GM23338 (cell line): ENCODE measurements around the gene SAMD13. TPM values are rescaled to one million over a fixed set of nuclear protein-coding genes. Genes with fewer than 3 reads are reported as not detected.

Source experiments
- ATAC-seq: fragments of 200-7000 bp; cut with Tn5 transposase; 3 replicates; pipeline ENCODE4 v1.9.1; 2020
- DNase-seq: peaks from one replicate; pipeline ENCODE4 v3.0.0-alpha.2; 2015; ENCODE audit warnings: low spot score
- H2AFZ ChIP-seq: fragments of 200-600 bp; sonication (generic); 2 replicates; pipeline ENCODE4 v1.8.0; 2016; ENCODE audit warnings: antibody characterized with exemption, mild to moderate bottlenecking, moderate library complexity
- H3F3A ChIP-seq: fragments of 200-600 bp; sonication (generic); replicated peaks from 2 replicates; pipeline ENCODE4 v1.8.0; 2017; ENCODE audit warnings: antibody characterized with exemption, mixed run types, low read depth
- H3K27ac ChIP-seq: fragments of 200-600 bp; sonication (generic); 2 replicates; pipeline ENCODE4 v1.6.1; 2016; ENCODE audit warnings: low read depth
- H3K27me3 ChIP-seq: fragments of 200-600 bp; sonication (generic); 2 replicates; pipeline ENCODE4 v1.8.0; 2016; ENCODE audit warnings: mild to moderate bottlenecking, mixed run types, moderate library complexity; ENCODE audit not compliant: insufficient read depth
- H3K36me3 ChIP-seq: fragments of 200-600 bp; sonication (generic); 2 replicates; pipeline ENCODE4 v1.8.0; 2016; ENCODE audit warnings: mild to moderate bottlenecking; ENCODE audit not compliant: insufficient read depth
- H3K4me1 ChIP-seq: fragments of 200-600 bp; sonication (generic); 2 replicates; pipeline ENCODE4 v1.8.0; 2016; ENCODE audit warnings: mild to moderate bottlenecking, moderate library complexity; ENCODE audit not compliant: insufficient read depth
- H3K4me2 ChIP-seq: fragments of 200-600 bp; sonication (generic); 2 replicates; pipeline ENCODE4 v1.7.1; 2017; ENCODE audit warnings: mixed run types
- H3K4me3 ChIP-seq: fragments of 200-600 bp; sonication (generic); 2 replicates; pipeline ENCODE4 v1.6.1; 2016; ENCODE audit warnings: mixed run types
- H3K79me2 ChIP-seq: fragments of 200-600 bp; sonication (generic); replicated peaks from 2 replicates; pipeline ENCODE4 v1.8.0; 2017; ENCODE audit warnings: mild to moderate bottlenecking; ENCODE audit not compliant: insufficient read depth
- H3K9me2 ChIP-seq: fragments of 200-600 bp; sonication (generic); 2 replicates; pipeline ENCODE4 v1.8.0; 2017; ENCODE audit not compliant: insufficient read depth
- H4K20me1 ChIP-seq: fragments of 200-600 bp; sonication (generic); replicated peaks from 2 replicates; pipeline ENCODE4 v1.8.0; 2017; ENCODE audit warnings: mild to moderate bottlenecking; ENCODE audit not compliant: insufficient read depth
- H3K27ac Mint-ChIP-seq: 2 replicates; pipeline ENCODE4 v1.8.0; 2020; ENCODE audit warnings: inconsistent platforms, mild to moderate bottlenecking, moderate library complexity, mixed read lengths
- H3K27me3 Mint-ChIP-seq: 3 replicates; pipeline ENCODE4 v1.8.0; 2022; ENCODE audit warnings: low read depth, mild to moderate bottlenecking, moderate library complexity, mixed read lengths, inconsistent platforms; ENCODE audit not compliant: insufficient read depth, poor library complexity
- H3K36me3 Mint-ChIP-seq: 3 replicates; pipeline ENCODE4 v1.8.0; 2021; ENCODE audit warnings: low read depth, mild to moderate bottlenecking, inconsistent platforms, moderate library complexity, mixed read lengths
- H3K4me1 Mint-ChIP-seq: 3 replicates; pipeline ENCODE4 v1.8.0; 2020; ENCODE audit warnings: mild to moderate bottlenecking, inconsistent platforms, mixed read lengths
- H3K4me3 Mint-ChIP-seq: 3 replicates; pipeline ENCODE4 v1.8.0; 2021; ENCODE audit warnings: moderate library complexity, mild to moderate bottlenecking, inconsistent platforms, mixed read lengths
- H3K9me3 Mint-ChIP-seq: 3 replicates; pipeline ENCODE4 v1.8.0; 2020; ENCODE audit warnings: moderate library complexity, mild to moderate bottlenecking, inconsistent platforms, mixed read lengths
- CREB1 ChIP-seq: fragments of 250-450 bp; sonication (Bioruptor Pico); IDR thresholded peaks from 2 replicates; pipeline ENCODE4 v1.5.0; 2020; ENCODE audit warnings: low read depth, mild to moderate bottlenecking, moderate library complexity
- EZH2 ChIP-seq: fragments of 200-600 bp; sonication (generic); IDR thresholded peaks from one replicate; pipeline ENCODE4 v1.8.0; 2017; ENCODE audit warnings: antibody characterized with exemption, mild to moderate bottlenecking, low read depth; ENCODE audit not compliant: unreplicated experiment
- EZH2phosphoT487 ChIP-seq: fragments of 200-600 bp; sonication (generic); IDR thresholded peaks from one replicate; pipeline ENCODE4 v1.8.1; 2018; ENCODE audit warnings: antibody characterized with exemption; ENCODE audit not compliant: unreplicated experiment
- JUNB ChIP-seq: IDR thresholded peaks from one replicate; pipeline ENCODE4 v1.6.1; 2016; ENCODE audit warnings: antibody characterized with exemption; ENCODE audit not compliant: unreplicated experiment
- NANOG ChIP-seq: IDR thresholded peaks from 2 replicates; pipeline ENCODE4 v1.6.1; 2016; ENCODE audit warnings: antibody characterized with exemption, borderline replicate concordance
- POLR2AphosphoS5 ChIP-seq: IDR thresholded peaks from 2 replicates; pipeline ENCODE4 v1.6.1; 2016; ENCODE audit warnings: antibody characterized with exemption, low read depth
- STAT1 ChIP-seq: IDR thresholded peaks from one replicate; pipeline ENCODE4 v1.6.1; 2016; ENCODE audit warnings: antibody characterized with exemption; ENCODE audit not compliant: unreplicated experiment
- ZNF114 ChIP-seq: fragments of 250-450 bp; sonication (Bioruptor Pico); IDR thresholded peaks from 2 replicates; pipeline ENCODE4 v1.5.0; 2020; ENCODE audit warnings: mild to moderate bottlenecking, moderate library complexity
- ZNF331 ChIP-seq: fragments of 250-450 bp; sonication (Bioruptor Pico); IDR thresholded peaks from 2 replicates; pipeline ENCODE4 v1.5.0; 2020; ENCODE audit warnings: low read depth, mild to moderate bottlenecking, moderate library complexity
- polyA plus RNA-seq: library from polyadenylated mRNA; unstranded; fragments of >200 nt; fragmentation: Nextera tagmentation; extraction: Ambion mirVana; gene quantifications from 2 replicates; pipeline ENCODE4 v1.2.1, GENCODE V29; 2016
- total RNA-seq: library from RNA; depleted of rRNA; stranded (reverse); fragments of >200 nt; shearing (Covaris generic); gene quantifications from 2 replicates; pipeline ENCODE4 v1.2.3, GENCODE V29; 2014
- TF ChIP-seq, protein P1 (sequence below): IDR thresholded peaks from one replicate; pipeline ENCODE4 v1.6.1; 2018; ENCODE audit warnings: antibody characterized with exemption; ENCODE audit not compliant: unreplicated experiment
- TF ChIP-seq, protein P2 (sequence below), 2 experiments: fragments of 200-600 bp in 1 of 2; sonication (generic) in 1 of 2; conservative IDR thresholded peaks; 2 replicates each; pipeline versions ENCODE4 v1.5.1 to v1.6.1; 2016 to 2017; ENCODE audit warnings: antibody characterized with exemption in 2 of 2, low read depth in 2 of 2, mild to moderate bottlenecking in 2 of 2, moderate library complexity in 1 of 2
- TF ChIP-seq, protein P3 (sequence below): fragments of 250-450 bp; sonication (Bioruptor Pico); IDR thresholded peaks from 2 replicates; pipeline ENCODE4 v1.5.0; 2020; ENCODE audit warnings: mild to moderate bottlenecking, moderate library complexity
- TF ChIP-seq, protein P4 (sequence below): IDR thresholded peaks from 2 replicates; pipeline ENCODE4 v1.6.1; 2016; ENCODE audit warnings: antibody characterized with exemption

The SAMD13 gene
- total and polyA plus RNA-seq, 2 experiments from 2014 or later = 2.5 to 3.6 TPM

DNA sequence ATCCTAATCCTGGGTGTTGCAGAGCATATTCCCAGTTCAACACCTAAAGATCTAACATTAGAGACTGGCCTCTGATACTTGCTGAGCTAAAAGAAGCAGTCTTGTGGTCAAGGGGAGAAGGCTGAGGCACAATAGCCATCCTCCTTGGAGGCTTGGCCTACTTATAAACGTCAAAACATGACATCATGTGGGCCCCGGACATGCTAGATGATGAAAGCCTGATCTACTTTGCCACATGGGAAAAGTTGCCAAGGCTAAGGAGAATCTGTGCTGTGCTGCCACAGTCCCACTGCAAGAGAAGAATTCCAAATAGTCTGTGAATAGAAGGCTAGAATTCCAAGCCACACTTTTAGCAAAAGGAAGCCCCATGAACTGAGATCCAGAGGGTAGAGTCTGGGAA lies 43.9 kb upstream of the SAMD13 start:
- Mint-ChIP-seq H3K4me3 (no peak overlapping the region), H3K27me3 (no peaks in the 10 kb centered on the region), H3K27ac (no peak overlapping the region), H3K9me3 (no peaks in the 10 kb centered on the region), H3K4me1 (peaks cover 12% of the 10 kb centered on the region), H3K36me3 (no peaks in the 10 kb centered on the region)
- Histone ChIP-seq H4K20me1 (no peaks in the 10 kb centered on the region; the same call in 1 of the 2 replicates), H3K4me2 (no peak overlapping the region), H3K4me3 (no peak overlapping the region), H3K36me3 (no peaks in the 10 kb centered on the region), H3K79me2 (no peaks in the 10 kb centered on the region), H3K27ac (no peak overlapping the region), H3K9me2 (peaks cover 8% of the 10 kb centered on the region), H3F3A (no peaks in the 10 kb centered on the region), H2AFZ (no peak overlapping the region), H3K27me3 (no peaks in the 10 kb centered on the region), H3K4me1 (peaks cover 8% of the 10 kb centered on the region; the same call in 1 of the 2 replicates)
- ATAC-seq = no peak
- no peak for DNase-seq
- TF ChIP-seq, protein P1, sequence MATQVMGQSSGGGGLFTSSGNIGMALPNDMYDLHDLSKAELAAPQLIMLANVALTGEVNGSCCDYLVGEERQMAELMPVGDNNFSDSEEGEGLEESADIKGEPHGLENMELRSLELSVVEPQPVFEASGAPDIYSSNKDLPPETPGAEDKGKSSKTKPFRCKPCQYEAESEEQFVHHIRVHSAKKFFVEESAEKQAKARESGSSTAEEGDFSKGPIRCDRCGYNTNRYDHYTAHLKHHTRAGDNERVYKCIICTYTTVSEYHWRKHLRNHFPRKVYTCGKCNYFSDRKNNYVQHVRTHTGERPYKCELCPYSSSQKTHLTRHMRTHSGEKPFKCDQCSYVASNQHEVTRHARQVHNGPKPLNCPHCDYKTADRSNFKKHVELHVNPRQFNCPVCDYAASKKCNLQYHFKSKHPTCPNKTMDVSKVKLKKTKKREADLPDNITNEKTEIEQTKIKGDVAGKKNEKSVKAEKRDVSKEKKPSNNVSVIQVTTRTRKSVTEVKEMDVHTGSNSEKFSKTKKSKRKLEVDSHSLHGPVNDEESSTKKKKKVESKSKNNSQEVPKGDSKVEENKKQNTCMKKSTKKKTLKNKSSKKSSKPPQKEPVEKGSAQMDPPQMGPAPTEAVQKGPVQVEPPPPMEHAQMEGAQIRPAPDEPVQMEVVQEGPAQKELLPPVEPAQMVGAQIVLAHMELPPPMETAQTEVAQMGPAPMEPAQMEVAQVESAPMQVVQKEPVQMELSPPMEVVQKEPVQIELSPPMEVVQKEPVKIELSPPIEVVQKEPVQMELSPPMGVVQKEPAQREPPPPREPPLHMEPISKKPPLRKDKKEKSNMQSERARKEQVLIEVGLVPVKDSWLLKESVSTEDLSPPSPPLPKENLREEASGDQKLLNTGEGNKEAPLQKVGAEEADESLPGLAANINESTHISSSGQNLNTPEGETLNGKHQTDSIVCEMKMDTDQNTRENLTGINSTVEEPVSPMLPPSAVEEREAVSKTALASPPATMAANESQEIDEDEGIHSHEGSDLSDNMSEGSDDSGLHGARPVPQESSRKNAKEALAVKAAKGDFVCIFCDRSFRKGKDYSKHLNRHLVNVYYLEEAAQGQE = no peak
- TF ChIP-seq, protein P2, sequence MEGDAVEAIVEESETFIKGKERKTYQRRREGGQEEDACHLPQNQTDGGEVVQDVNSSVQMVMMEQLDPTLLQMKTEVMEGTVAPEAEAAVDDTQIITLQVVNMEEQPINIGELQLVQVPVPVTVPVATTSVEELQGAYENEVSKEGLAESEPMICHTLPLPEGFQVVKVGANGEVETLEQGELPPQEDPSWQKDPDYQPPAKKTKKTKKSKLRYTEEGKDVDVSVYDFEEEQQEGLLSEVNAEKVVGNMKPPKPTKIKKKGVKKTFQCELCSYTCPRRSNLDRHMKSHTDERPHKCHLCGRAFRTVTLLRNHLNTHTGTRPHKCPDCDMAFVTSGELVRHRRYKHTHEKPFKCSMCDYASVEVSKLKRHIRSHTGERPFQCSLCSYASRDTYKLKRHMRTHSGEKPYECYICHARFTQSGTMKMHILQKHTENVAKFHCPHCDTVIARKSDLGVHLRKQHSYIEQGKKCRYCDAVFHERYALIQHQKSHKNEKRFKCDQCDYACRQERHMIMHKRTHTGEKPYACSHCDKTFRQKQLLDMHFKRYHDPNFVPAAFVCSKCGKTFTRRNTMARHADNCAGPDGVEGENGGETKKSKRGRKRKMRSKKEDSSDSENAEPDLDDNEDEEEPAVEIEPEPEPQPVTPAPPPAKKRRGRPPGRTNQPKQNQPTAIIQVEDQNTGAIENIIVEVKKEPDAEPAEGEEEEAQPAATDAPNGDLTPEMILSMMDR (conservative IDR thresholded peaks at IDR 0.05; ENCODE audit: low read depth in 2 of 2) = no peak
- TF ChIP-seq ZNF114 (CRISPR knock-in tag) = no peak
- no peak for TF ChIP-seq ZNF331 (CRISPR knock-in tag)
- TF ChIP-seq EZH2 = no peak
- no peak for TF ChIP-seq POLR2AphosphoS5
- no peak for TF ChIP-seq EZH2phosphoT487
- TF ChIP-seq, protein P3, sequence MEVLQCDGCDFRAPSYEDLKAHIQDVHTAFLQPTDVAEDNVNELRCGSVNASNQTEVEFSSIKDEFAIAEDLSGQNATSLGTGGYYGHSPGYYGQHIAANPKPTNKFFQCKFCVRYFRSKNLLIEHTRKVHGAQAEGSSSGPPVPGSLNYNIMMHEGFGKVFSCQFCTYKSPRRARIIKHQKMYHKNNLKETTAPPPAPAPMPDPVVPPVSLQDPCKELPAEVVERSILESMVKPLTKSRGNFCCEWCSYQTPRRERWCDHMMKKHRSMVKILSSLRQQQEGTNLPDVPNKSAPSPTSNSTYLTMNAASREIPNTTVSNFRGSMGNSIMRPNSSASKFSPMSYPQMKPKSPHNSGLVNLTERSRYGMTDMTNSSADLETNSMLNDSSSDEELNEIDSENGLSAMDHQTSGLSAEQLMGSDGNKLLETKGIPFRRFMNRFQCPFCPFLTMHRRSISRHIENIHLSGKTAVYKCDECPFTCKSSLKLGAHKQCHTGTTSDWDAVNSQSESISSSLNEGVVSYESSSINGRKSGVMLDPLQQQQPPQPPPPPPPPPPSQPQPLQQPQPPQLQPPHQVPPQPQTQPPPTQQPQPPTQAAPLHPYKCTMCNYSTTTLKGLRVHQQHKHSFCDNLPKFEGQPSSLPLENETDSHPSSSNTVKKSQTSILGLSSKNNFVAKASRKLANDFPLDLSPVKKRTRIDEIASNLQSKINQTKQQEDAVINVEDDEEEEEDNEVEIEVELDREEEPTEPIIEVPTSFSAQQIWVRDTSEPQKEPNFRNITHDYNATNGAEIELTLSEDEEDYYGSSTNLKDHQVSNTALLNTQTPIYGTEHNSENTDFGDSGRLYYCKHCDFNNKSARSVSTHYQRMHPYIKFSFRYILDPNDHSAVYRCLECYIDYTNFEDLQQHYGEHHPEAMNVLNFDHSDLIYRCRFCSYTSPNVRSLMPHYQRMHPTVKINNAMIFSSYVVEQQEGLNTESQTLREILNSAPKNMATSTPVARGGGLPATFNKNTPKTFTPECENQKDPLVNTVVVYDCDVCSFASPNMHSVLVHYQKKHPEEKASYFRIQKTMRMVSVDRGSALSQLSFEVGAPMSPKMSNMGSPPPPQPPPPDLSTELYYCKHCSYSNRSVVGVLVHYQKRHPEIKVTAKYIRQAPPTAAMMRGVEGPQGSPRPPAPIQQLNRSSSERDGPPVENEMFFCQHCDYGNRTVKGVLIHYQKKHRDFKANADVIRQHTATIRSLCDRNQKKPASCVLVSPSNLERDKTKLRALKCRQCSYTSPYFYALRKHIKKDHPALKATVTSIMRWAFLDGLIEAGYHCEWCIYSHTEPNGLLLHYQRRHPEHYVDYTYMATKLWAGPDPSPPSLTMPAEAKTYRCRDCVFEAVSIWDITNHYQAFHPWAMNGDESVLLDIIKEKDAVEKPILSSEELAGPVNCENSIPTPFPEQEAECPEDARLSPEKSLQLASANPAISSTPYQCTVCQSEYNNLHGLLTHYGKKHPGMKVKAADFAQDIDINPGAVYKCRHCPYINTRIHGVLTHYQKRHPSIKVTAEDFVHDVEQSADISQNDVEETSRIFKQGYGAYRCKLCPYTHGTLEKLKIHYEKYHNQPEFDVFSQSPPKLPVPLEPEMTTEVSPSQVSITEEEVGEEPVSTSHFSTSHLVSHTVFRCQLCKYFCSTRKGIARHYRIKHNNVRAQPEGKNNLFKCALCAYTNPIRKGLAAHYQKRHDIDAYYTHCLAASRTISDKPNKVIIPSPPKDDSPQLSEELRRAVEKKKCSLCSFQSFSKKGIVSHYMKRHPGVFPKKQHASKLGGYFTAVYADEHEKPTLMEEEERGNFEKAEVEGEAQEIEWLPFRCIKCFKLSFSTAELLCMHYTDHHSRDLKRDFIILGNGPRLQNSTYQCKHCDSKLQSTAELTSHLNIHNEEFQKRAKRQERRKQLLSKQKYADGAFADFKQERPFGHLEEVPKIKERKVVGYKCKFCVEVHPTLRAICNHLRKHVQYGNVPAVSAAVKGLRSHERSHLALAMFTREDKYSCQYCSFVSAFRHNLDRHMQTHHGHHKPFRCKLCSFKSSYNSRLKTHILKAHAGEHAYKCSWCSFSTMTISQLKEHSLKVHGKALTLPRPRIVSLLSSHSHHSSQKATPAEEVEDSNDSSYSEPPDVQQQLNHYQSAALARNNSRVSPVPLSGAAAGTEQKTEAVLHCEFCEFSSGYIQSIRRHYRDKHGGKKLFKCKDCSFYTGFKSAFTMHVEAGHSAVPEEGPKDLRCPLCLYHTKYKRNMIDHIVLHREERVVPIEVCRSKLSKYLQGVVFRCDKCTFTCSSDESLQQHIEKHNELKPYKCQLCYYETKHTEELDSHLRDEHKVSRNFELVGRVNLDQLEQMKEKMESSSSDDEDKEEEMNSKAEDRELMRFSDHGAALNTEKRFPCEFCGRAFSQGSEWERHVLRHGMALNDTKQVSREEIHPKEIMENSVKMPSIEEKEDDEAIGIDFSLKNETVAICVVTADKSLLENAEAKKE (CRISPR knock-in tag) = no peak
- TF ChIP-seq, protein P4, sequence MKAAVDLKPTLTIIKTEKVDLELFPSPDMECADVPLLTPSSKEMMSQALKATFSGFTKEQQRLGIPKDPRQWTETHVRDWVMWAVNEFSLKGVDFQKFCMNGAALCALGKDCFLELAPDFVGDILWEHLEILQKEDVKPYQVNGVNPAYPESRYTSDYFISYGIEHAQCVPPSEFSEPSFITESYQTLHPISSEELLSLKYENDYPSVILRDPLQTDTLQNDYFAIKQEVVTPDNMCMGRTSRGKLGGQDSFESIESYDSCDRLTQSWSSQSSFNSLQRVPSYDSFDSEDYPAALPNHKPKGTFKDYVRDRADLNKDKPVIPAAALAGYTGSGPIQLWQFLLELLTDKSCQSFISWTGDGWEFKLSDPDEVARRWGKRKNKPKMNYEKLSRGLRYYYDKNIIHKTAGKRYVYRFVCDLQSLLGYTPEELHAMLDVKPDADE = no peak
- TF ChIP-seq CREB1 (CRISPR knock-in tag) = no peak
- TF ChIP-seq STAT1 = no peak
- TF ChIP-seq NANOG = no peak
- no peak for TF ChIP-seq JUNB
